Measurements from ENCODE around the gene UBD.

Gene UBD

GRCh38 chr6:29528988-29529560 is 30.5 kb downstream of the UBD start (continued):
- no peak for TF ChIP-seq ZNF70 (CRISPR knock-in tag; IDR thresholded peaks at IDR 0.05)
- TF ChIP-seq ESRRG (CRISPR knock-in tag; IDR thresholded peaks at IDR 0.05): no peak
- TF ChIP-seq CREB5 (CRISPR knock-in tag; IDR thresholded peaks at IDR 0.05; ENCODE audit: low read depth): no peak

- no peak for ATAC-seq
- TF ChIP-seq TOX (CRISPR knock-in tag; IDR thresholded peaks at IDR 0.05; ENCODE audit: borderline replicate concordance): no peak
- no peak for TF ChIP-seq SNAI2 (CRISPR knock-in tag; IDR thresholded peaks at IDR 0.05)
- TF ChIP-seq OSR1 (CRISPR knock-in tag; IDR thresholded peaks at IDR 0.05): no peak
- TF ChIP-seq PATZ1 (CRISPR knock-in tag; IDR thresholded peaks at IDR 0.05; ENCODE audit: borderline replicate concordance): no peak
- no peak for TF ChIP-seq ESRRG (CRISPR knock-in tag; IDR thresholded peaks at IDR 0.05)
- TF ChIP-seq CSRNP3 (CRISPR knock-in tag; IDR thresholded peaks at IDR 0.05): no peak
- no peak for TF ChIP-seq POU6F1 (CRISPR knock-in tag; IDR thresholded peaks at IDR 0.05; ENCODE audit: borderline replicate concordance, low read depth)
- no peak for TF ChIP-seq PPARA (CRISPR knock-in tag; IDR thresholded peaks at IDR 0.05; ENCODE audit: borderline replicate concordance)
- no peak for TF ChIP-seq ZFP3 (CRISPR knock-in tag; IDR thresholded peaks at IDR 0.05)
- TF ChIP-seq BACH2 (CRISPR knock-in tag; IDR thresholded peaks at IDR 0.05; ENCODE audit: borderline replicate concordance): no peak
- TF ChIP-seq ZNF565 (CRISPR knock-in tag; conservative IDR thresholded peaks at IDR 0.05; ENCODE audit: low read depth): no peak
- TF ChIP-seq TSHZ2 (CRISPR knock-in tag; IDR thresholded peaks at IDR 0.05): no peak
- no peak for TF ChIP-seq ZNF70 (CRISPR knock-in tag; IDR thresholded peaks at IDR 0.05)
- no peak for TF ChIP-seq ZC3H10 (CRISPR knock-in tag; IDR thresholded peaks at IDR 0.05)
Observed at GRCh38 chr6:29528300-29528931, 31.1 kb downstream of the UBD start.

GRCh38 chr6:29527564-29527963 is 32.0 kb downstream of the UBD start:
- no peak for ATAC-seq
- TF ChIP-seq ZNF565 (CRISPR knock-in tag; conservative IDR thresholded peaks at IDR 0.05; ENCODE audit: low read depth): no peak
- no peak for TF ChIP-seq ZFP3 (CRISPR knock-in tag; IDR thresholded peaks at IDR 0.05)
- no peak for TF ChIP-seq TOX (CRISPR knock-in tag; IDR thresholded peaks at IDR 0.05; ENCODE audit: borderline replicate concordance)
- no peak for TF ChIP-seq POU6F1 (CRISPR knock-in tag; IDR thresholded peaks at IDR 0.05; ENCODE audit: borderline replicate concordance, low read depth)
- no peak for TF ChIP-seq GLIS3 (CRISPR knock-in tag; IDR thresholded peaks at IDR 0.05)
- TF ChIP-seq PATZ1 (CRISPR knock-in tag; IDR thresholded peaks at IDR 0.05; ENCODE audit: borderline replicate concordance): no peak
- no peak for TF ChIP-seq ZFP30 (CRISPR knock-in tag; IDR thresholded peaks at IDR 0.05)
- no peak for TF ChIP-seq TSHZ2 (CRISPR knock-in tag; IDR thresholded peaks at IDR 0.05)
- no peak for TF ChIP-seq SNAI2 (CRISPR knock-in tag; IDR thresholded peaks at IDR 0.05)
- TF ChIP-seq ISL1 (CRISPR knock-in tag; IDR thresholded peaks at IDR 0.05): no peak
- no peak for TF ChIP-seq ZNF70 (CRISPR knock-in tag; IDR thresholded peaks at IDR 0.05)
- TF ChIP-seq ESRRG (CRISPR knock-in tag; IDR thresholded peaks at IDR 0.05): no peak
- TF ChIP-seq CSDC2 (CRISPR knock-in tag; IDR thresholded peaks at IDR 0.05): no peak
- no peak for TF ChIP-seq ZNF8 (CRISPR knock-in tag; IDR thresholded peaks at IDR 0.05)

Data from SK-N-SH treated with all-trans-retinoic acid at 6 μM for 48 hours (cell line).